MCF 10A (cell line): Measurements from ENCODE around the gene DPRX. TPM values are rescaled to one million over a fixed set of nuclear protein-coding genes. Genes with fewer than 3 reads are reported as not detected.

ENCODE experiments used
- BruUV-seq: library from RNA; stranded (reverse); fragments of 400-500 nt; replicated peaks from 2 replicates; lab custom pipeline; 2021; lab: Mats Ljungman, UMichigan
- CTCF ChIA-PET: fragments of 300-600 bp; sonication (Branson Sonifier 250); formaldehyde crosslinking; extraction: SDS; loops from one replicate; lab custom pipeline; 2021; ENCODE audit warnings: antibody characterized with exemption, inconsistent platforms; lab: Yijun Ruan, JAX
- POLR2A ChIA-PET: fragments of 300-600, 350-650 bp; sonication (Branson Sonifier 250); formaldehyde crosslinking; extraction: SDS; loops from one replicate; lab custom pipeline; 2020; ENCODE audit warnings: antibody characterized with exemption, inconsistent platforms; lab: Yijun Ruan, JAX
- DNase-seq: peaks from one replicate; pipeline ENCODE4 v3.0.0-alpha.2; 2018; ENCODE audit not compliant: unreplicated experiment
- H3K27ac Mint-ChIP-seq: one replicate; pipeline ENCODE4 v1.8.0; 2022; ENCODE audit warnings: mild to moderate bottlenecking, low read depth, mixed read lengths; ENCODE audit not compliant: unreplicated experiment
- H3K27me3 Mint-ChIP-seq: one replicate; pipeline ENCODE4 v1.8.0; 2022; ENCODE audit warnings: mixed read lengths; ENCODE audit not compliant: insufficient read depth, unreplicated experiment
- H3K36me3 Mint-ChIP-seq: one replicate; pipeline ENCODE4 v1.8.0; 2022; ENCODE audit warnings: mild to moderate bottlenecking, moderate library complexity, mixed read lengths; ENCODE audit not compliant: insufficient read depth, unreplicated experiment
- H3K4me1 Mint-ChIP-seq: one replicate; pipeline ENCODE4 v1.8.0; 2022; ENCODE audit warnings: mixed read lengths; ENCODE audit not compliant: insufficient read depth, unreplicated experiment
- H3K4me3 Mint-ChIP-seq: one replicate; pipeline ENCODE4 v1.8.0; 2022; ENCODE audit warnings: mild to moderate bottlenecking, moderate library complexity, mixed read lengths; ENCODE audit not compliant: unreplicated experiment
- H3K9me3 Mint-ChIP-seq: one replicate; pipeline ENCODE4 v1.8.0; 2022; ENCODE audit warnings: mixed read lengths; ENCODE audit not compliant: unreplicated experiment
- CTCF ChIP-seq: fragments of 200-600 bp; IDR thresholded peaks from one replicate; pipeline ENCODE4 v1.8.0; 2022; ENCODE audit warnings: antibody characterized with exemption, mild to moderate bottlenecking; ENCODE audit not compliant: unreplicated experiment
- intact Hi-C: fragments of 100-400 bp; cut with micrococcal nuclease; formaldehyde crosslinking; loops from 2 replicates; pipeline ENCODE4 v1.14.1; 2022
- total RNA-seq: library from RNA; stranded (reverse); gene quantifications from 2 replicates; pipeline ENCODE4 v1.2.3, GENCODE V29; 2022

The DPRX gene
- total RNA-seq, 1 experiment from 2014 or later = not detected

GRCh38 chr19:53642381-53643099 is 10.7 kb downstream of the DPRX start:
- H3K27ac Mint-ChIP-seq = no peak overlapping the region
- H3K27me3 Mint-ChIP-seq = no peaks in the 10 kb centered on the region
- H3K9me3 Mint-ChIP-seq = peaks cover 29% of the 10 kb centered on the region
- no peak overlapping the region for H3K4me3 Mint-ChIP-seq
- no peak for DNase-seq
- ChIA-PET CTCF (no interaction called here), POLR2A (no interaction called here)
- no peak for TF ChIP-seq CTCF
- intact Hi-C loops = no loop called here
- no peaks in the 10 kb centered on the region for H3K36me3 Mint-ChIP-seq
- no TSS peak for BruUV-seq
- no peaks in the 10 kb centered on the region for H3K4me1 Mint-ChIP-seq

- CTCF ChIA-PET = no interaction called here
- H3K36me3 Mint-ChIP-seq = no peaks in the 10 kb centered on the region
- no peak overlapping the region for H3K4me3 Mint-ChIP-seq
- TF ChIP-seq CTCF = no peak
- BruUV-seq = no TSS peak
- intact Hi-C loops = no loop called here
- H3K27me3 Mint-ChIP-seq = no peaks in the 10 kb centered on the region
- peaks cover 29% of the 10 kb centered on the region for H3K9me3 Mint-ChIP-seq
- POLR2A ChIA-PET = no interaction called here
- H3K27ac Mint-ChIP-seq = no peak overlapping the region
- DNase-seq = no peak
- no peaks in the 10 kb centered on the region for H3K4me1 Mint-ChIP-seq
Measured at GRCh38 chr19:53644061-53644816, 12.4 kb downstream of the DPRX start.

- ChIA-PET POLR2A (interaction anchor here (0.6 kb wide), 1 partner anchor 1411 kb away, joined by 3 read pairs; no protein-coding TSS in a partner anchor), CTCF (no interaction called here)
- Mint-ChIP-seq H3K4me1 (no peaks in the 10 kb centered on the region), H3K9me3 (peaks cover 22% of the 10 kb centered on the region), H3K4me3 (no peak overlapping the region), H3K36me3 (no peaks in the 10 kb centered on the region), H3K27me3 (no peaks in the 10 kb centered on the region), H3K27ac (no peak overlapping the region)
- DNase-seq = no peak
- intact Hi-C loops = no loop called here
- no peak for TF ChIP-seq CTCF
- BruUV-seq = no TSS peak
Measured at GRCh38 chr19:53646144-53646543, 14.3 kb downstream of the DPRX start.

- Mint-ChIP-seq H3K27me3 (no peaks in the 10 kb centered on the region), H3K9me3 (peaks cover 20% of the 10 kb centered on the region), H3K4me1 (no peaks in the 10 kb centered on the region), H3K27ac (no peak overlapping the region), H3K36me3 (no peaks in the 10 kb centered on the region), H3K4me3 (no peak overlapping the region)
- ChIA-PET CTCF (no interaction called here), POLR2A (no interaction called here)
- TF ChIP-seq CTCF = no peak
- intact Hi-C loops = no loop called here
- BruUV-seq = no TSS peak
- no peak for DNase-seq
Measured at GRCh38 chr19:53647350-53647749, 15.6 kb downstream of the DPRX start.
